GM12891 (cell line): ENCODE results near the gene GDF7.

Experiments
- PAX5 ChIP-seq: IDR thresholded peaks from 2 replicates; pipeline ENCODE4 v1.6.1; 2011; ENCODE audit warnings: low read length, moderate library complexity, mild to moderate bottlenecking; ENCODE audit not compliant: insufficient read depth, severe bottlenecking
- POLR2A ChIP-seq: IDR thresholded peaks from 2 replicates; pipeline ENCODE4 v1.6.1; 2011; ENCODE audit warnings: low read depth, low read length, control low read depth
- POLR2AphosphoS5 ChIP-seq: IDR thresholded peaks from 2 replicates; pipeline ENCODE4 v1.6.1; 2011; ENCODE audit warnings: low read depth, low read length, control low read depth
- POU2F2 ChIP-seq: IDR thresholded peaks from 2 replicates; pipeline ENCODE4 v1.6.1; 2011; ENCODE audit warnings: low read depth, mild to moderate bottlenecking, control low read depth, low read length, moderate library complexity
- SPI1 ChIP-seq: IDR thresholded peaks from 2 replicates; pipeline ENCODE4 v1.6.1; 2011; ENCODE audit warnings: low read depth, low read length, control low read depth
- TAF1 ChIP-seq: IDR thresholded peaks from 2 replicates; pipeline ENCODE4 v1.6.1; 2011; ENCODE audit warnings: low read depth, low read length, control low read depth

GRCh38 chr2:20717641-20718040 is 50.7 kb downstream of the GDF7 start:
- TF ChIP-seq TAF1 (no peak), POLR2A (no peak), POLR2AphosphoS5 (no peak), POU2F2 (no peak), PAX5 (no peak), SPI1 (no peak)
